IMR-90 (cell line): ENCODE results near the gene TMEM121B. TPM values are rescaled to one million over a fixed set of nuclear protein-coding genes. Genes with fewer than 3 reads are reported as not detected.

Experiments used
- ATAC-seq: fragments of 200-7000 bp; cut with Tn5 transposase; 2 replicates; pipeline ENCODE4 v1.9.1; 2020; ENCODE audit warnings: low read depth, mild to moderate bottlenecking, moderate library complexity
- BruUV-seq: library from RNA; stranded (reverse); fragments of 400-500 nt; replicated peaks from 2 replicates; lab custom pipeline; 2021; lab: Mats Ljungman, UMichigan
- CTCF ChIA-PET: fragments of 300-600 bp; formaldehyde crosslinking; extraction: SDS; loops from one replicate; lab custom pipeline; 2021; ENCODE audit warnings: antibody characterized with exemption; lab: Yijun Ruan, JAX
- POLR2A ChIA-PET: fragments of 300-600 bp; sonication (Branson Sonifier 250); formaldehyde crosslinking; loops from one replicate; lab custom pipeline; 2022; ENCODE audit warnings: antibody characterized with exemption; ENCODE audit not compliant: unreplicated experiment; lab: Charles Lee
- DNase-seq: peaks from one replicate; pipeline ENCODE4 v3.0.0; 2013
- H2AFZ ChIP-seq: replicated peaks from 2 replicates; pipeline ENCODE3; 2013; ENCODE audit warnings: low read length, mild to moderate bottlenecking; ENCODE audit not compliant: poor library complexity
- H2AK5ac ChIP-seq: 2 replicates; pipeline ENCODE4 v1.6.1; 2013; ENCODE audit warnings: low read depth, low read length, inconsistent platforms
- H2AK9ac ChIP-seq: replicated peaks from 2 replicates; pipeline ENCODE3; 2013; ENCODE audit warnings: mild to moderate bottlenecking, low read depth, low read length, moderate library complexity; ENCODE audit not compliant: poor library complexity
- H2BK120ac ChIP-seq: 2 replicates; pipeline ENCODE4 v1.6.1; 2013; ENCODE audit warnings: low read depth, low read length, inconsistent platforms
- H2BK15ac ChIP-seq: 3 replicates; pipeline ENCODE4 v1.6.1; 2013; ENCODE audit warnings: low read depth, low read length, inconsistent platforms
- H2BK20ac ChIP-seq: 2 replicates; pipeline ENCODE4 v1.6.1; 2013; ENCODE audit warnings: low read depth, mild to moderate bottlenecking, inconsistent platforms, low read length, moderate library complexity
- H2BK5ac ChIP-seq: 2 replicates; pipeline ENCODE4 v1.6.1; 2013; ENCODE audit warnings: mild to moderate bottlenecking, low read depth, low read length, inconsistent platforms; ENCODE audit not compliant: poor library complexity, severe bottlenecking
- H3K14ac ChIP-seq: replicated peaks from 2 replicates; pipeline ENCODE4 v1.6.1; 2013; ENCODE audit warnings: low read depth, low read length, inconsistent platforms
- H3K18ac ChIP-seq: 2 replicates; pipeline ENCODE4 v1.6.1; 2013; ENCODE audit warnings: low read depth, low read length, control low read depth
- H3K23ac ChIP-seq: 2 replicates; pipeline ENCODE4 v1.6.1; 2013; ENCODE audit warnings: low read depth, low read length, inconsistent platforms
- H3K27ac ChIP-seq: 2 replicates; pipeline ENCODE4 v1.5.1; 2013; ENCODE audit warnings: mild to moderate bottlenecking, control low read depth, low read length; ENCODE audit not compliant: insufficient read depth
- H3K27me3 ChIP-seq: 2 replicates; pipeline ENCODE4 v1.6.1; 2013; ENCODE audit warnings: low read length; ENCODE audit not compliant: control insufficient read depth, insufficient read depth
- H3K36me3 ChIP-seq: 2 replicates; pipeline ENCODE4 v1.6.1; 2013; ENCODE audit warnings: low read length, mixed read lengths; ENCODE audit not compliant: control insufficient read depth, insufficient read depth
- H3K4ac ChIP-seq: 2 replicates; pipeline ENCODE4 v1.6.1; 2013; ENCODE audit warnings: low read depth, low read length, inconsistent platforms
- H3K4me1 ChIP-seq: 2 replicates; pipeline ENCODE4 v1.6.1; 2013; ENCODE audit warnings: low read length, mixed read lengths; ENCODE audit not compliant: control insufficient read depth, insufficient read depth
- H3K4me2 ChIP-seq: 2 replicates; pipeline ENCODE4 v1.6.1; 2013; ENCODE audit warnings: low read depth, mild to moderate bottlenecking, control low read depth, low read length, moderate library complexity
- H3K4me3 ChIP-seq: 2 replicates; pipeline ENCODE4 v1.5.1; 2013; ENCODE audit warnings: low read depth, mild to moderate bottlenecking, control low read depth, low read length, moderate library complexity; ENCODE audit not compliant: insufficient read depth
- H3K56ac ChIP-seq: 2 replicates; pipeline ENCODE4 v1.6.1; 2013; ENCODE audit warnings: low read length, inconsistent platforms; ENCODE audit not compliant: insufficient read depth; ENCODE audit errors: extremely low read depth
- H3K79me1 ChIP-seq, 2 experiments: 2 replicates each; pipeline ENCODE4 v1.6.1; 2013; ENCODE audit warnings: low read length in 2 of 2, inconsistent platforms in 1 of 2, low read depth in 1 of 2
- H3K9ac ChIP-seq: 2 replicates; pipeline ENCODE4 v1.6.1; 2013; ENCODE audit warnings: low read depth, low read length, control low read depth
- H3K9me1 ChIP-seq: 2 replicates; pipeline ENCODE4 v1.6.1; 2013; ENCODE audit warnings: low read length, inconsistent platforms; ENCODE audit not compliant: insufficient read depth
- H3K9me3 ChIP-seq: 2 replicates; pipeline ENCODE4 v1.6.1; 2013; ENCODE audit warnings: low read length; ENCODE audit not compliant: control insufficient read depth, insufficient read depth
- H4K20me1 ChIP-seq: 2 replicates; pipeline ENCODE4 v1.6.1; 2013; ENCODE audit warnings: low read length, inconsistent platforms; ENCODE audit not compliant: insufficient read depth
- H4K5ac ChIP-seq: 2 replicates; pipeline ENCODE4 v1.6.1; 2013; ENCODE audit warnings: mild to moderate bottlenecking, low read depth, low read length, control low read depth
- H4K8ac ChIP-seq, 2 experiments: 2 replicates each; pipeline ENCODE4 v1.6.1; 2013; ENCODE audit warnings: low read depth in 2 of 2, low read length in 2 of 2, control low read depth in 1 of 2, inconsistent platforms in 1 of 2
- H4K91ac ChIP-seq: 2 replicates; pipeline ENCODE4 v1.6.1; 2013; ENCODE audit warnings: low read depth, low read length, inconsistent platforms; ENCODE audit not compliant: insufficient read depth
- BHLHE40 ChIP-seq: fragments of 150-350 bp; IDR thresholded peaks from 2 replicates; pipeline ENCODE4 v1.6.1; 2016; ENCODE audit warnings: mild to moderate bottlenecking, low read depth, low read length
- CHD1 ChIP-seq: IDR thresholded peaks from 2 replicates; pipeline ENCODE4 v1.6.1; 2012; ENCODE audit warnings: low read depth, low read length, improper control_type of control experiment
- MAZ ChIP-seq: IDR thresholded peaks from 2 replicates; pipeline ENCODE4 v1.6.1; 2012; ENCODE audit warnings: low read depth, mild to moderate bottlenecking, low read length, improper control_type of control experiment, moderate library complexity, borderline replicate concordance
- MXI1 ChIP-seq: IDR thresholded peaks from 2 replicates; pipeline ENCODE4 v1.6.1; 2012; ENCODE audit warnings: low read depth, mild to moderate bottlenecking, low read length, moderate library complexity, borderline replicate concordance
- POLR2A ChIP-seq: IDR thresholded peaks from 2 replicates; pipeline ENCODE4 v1.6.1; 2012; ENCODE audit warnings: mild to moderate bottlenecking, low read depth, low read length
- RCOR1 ChIP-seq: IDR thresholded peaks from 2 replicates; pipeline ENCODE4 v1.6.1; 2012; ENCODE audit warnings: mild to moderate bottlenecking, low read length, improper control_type of control experiment; ENCODE audit not compliant: insufficient replicate concordance
- RFX5 ChIP-seq: IDR thresholded peaks from 2 replicates; pipeline ENCODE4 v1.8.0; 2012; ENCODE audit warnings: low read depth, mild to moderate bottlenecking, low read length, moderate library complexity
- SMC3 ChIP-seq: fragments of 150-350 bp; IDR thresholded peaks from 2 replicates; pipeline ENCODE4 v1.6.1; 2016; ENCODE audit warnings: low read depth, mild to moderate bottlenecking, antibody characterized with exemption, low read length, moderate library complexity
- WGBS, 2 experiments: methylation state at CpG; one replicate each; pipeline versions ENCODE4 v1.1.5 to v1.1.7; 2013; ENCODE audit warnings: missing lambda C conversion rate in 2 of 2; ENCODE audit not compliant: insufficient read length in 1 of 2; ENCODE audit errors: extremely low coverage in 2 of 2; 5-methylcytosine and 5-hydroxymethylcytosine counted together
- dilution Hi-C: fragments of 300-500 bp; cut with HindIII; formaldehyde crosslinking; loops from one replicate; pipeline ENCODE4 v1.14.3; 2018; ENCODE audit warnings: low sequenced_read_pairs; ENCODE audit not compliant: unreplicated experiment
- in situ Hi-C: fragments of 300-500 bp; cut with MboI; formaldehyde crosslinking; loops from 3 replicates; pipeline ENCODE4 v1.14.3; 2019; ENCODE audit warnings: low sequenced_read_pairs, inconsistent platforms, mixed read lengths
- intact Hi-C: fragments of 100-400 bp; cut with micrococcal nuclease; formaldehyde crosslinking; loops from 2 replicates; pipeline ENCODE4 v1.10.0; 2022
- polyA plus RNA-seq, 3 experiments: library from polyadenylated mRNA; depleted of rRNA; stranded (reverse); fragments of >200 nt; gene quantifications; 2 replicates each; pipeline ENCODE4 v1.2.3, GENCODE V29; 2012; ENCODE audit warnings: low replicate concordance in 1 of 3
- total RNA-seq: library from RNA; depleted of rRNA; stranded (reverse); fragments of >200 nt; gene quantifications from 2 replicates; pipeline ENCODE4 v1.2.3, GENCODE V29; 2012
- TF ChIP-seq, protein P1 (sequence below): fragments of 150-350 bp; IDR thresholded peaks from 2 replicates; pipeline ENCODE4 v1.6.1; 2016; ENCODE audit warnings: low read depth, mild to moderate bottlenecking, low read length, moderate library complexity, borderline replicate concordance
- TF ChIP-seq, protein P2 (sequence below): fragments of 150-350 bp; IDR thresholded peaks from 2 replicates; pipeline ENCODE4 v1.6.1; 2017; ENCODE audit warnings: mild to moderate bottlenecking, antibody characterized with exemption, low read length, low read depth

The TMEM121B gene
- total and polyA plus RNA-seq, 2 of the 4 experiments (the other 2 are of a cell fraction), result under 0.01 to 0.29 TPM

DNA sequence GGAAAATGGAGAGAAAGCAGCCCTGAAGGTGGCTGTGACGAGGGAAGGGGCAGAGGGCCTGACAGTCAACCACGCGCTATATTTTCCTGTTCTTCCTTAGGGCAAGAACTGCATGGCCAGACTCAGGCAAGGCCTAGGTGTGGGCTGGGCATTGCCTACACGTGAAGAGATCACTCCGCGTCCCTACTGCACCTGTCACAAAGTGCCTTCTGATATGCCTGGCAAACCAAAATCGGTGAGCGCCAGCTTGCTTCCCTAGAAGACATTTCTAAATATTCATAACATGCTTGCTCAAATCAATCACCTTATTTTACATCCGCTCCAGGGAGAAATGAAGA is 6.3 kb downstream of the TMEM121B start:
- in situ Hi-C loops, result no loop called here
- POLR2A ChIA-PET, result no interaction called here
- no TSS peak for BruUV-seq

More for the DNA sequence above, 6.3 kb downstream of the TMEM121B start:
- TF ChIP-seq CHD1, result no peak
- TF ChIP-seq SMC3, result no peak
- no peak for TF ChIP-seq MAZ
- TF ChIP-seq RFX5, result no peak
- no peak for TF ChIP-seq BHLHE40
- no peak for TF ChIP-seq MXI1
- TF ChIP-seq, protein P1, sequence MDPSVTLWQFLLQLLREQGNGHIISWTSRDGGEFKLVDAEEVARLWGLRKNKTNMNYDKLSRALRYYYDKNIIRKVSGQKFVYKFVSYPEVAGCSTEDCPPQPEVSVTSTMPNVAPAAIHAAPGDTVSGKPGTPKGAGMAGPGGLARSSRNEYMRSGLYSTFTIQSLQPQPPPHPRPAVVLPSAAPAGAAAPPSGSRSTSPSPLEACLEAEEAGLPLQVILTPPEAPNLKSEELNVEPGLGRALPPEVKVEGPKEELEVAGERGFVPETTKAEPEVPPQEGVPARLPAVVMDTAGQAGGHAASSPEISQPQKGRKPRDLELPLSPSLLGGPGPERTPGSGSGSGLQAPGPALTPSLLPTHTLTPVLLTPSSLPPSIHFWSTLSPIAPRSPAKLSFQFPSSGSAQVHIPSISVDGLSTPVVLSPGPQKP, result no peak
- no peak for TF ChIP-seq POLR2A
- TF ChIP-seq, protein P2, sequence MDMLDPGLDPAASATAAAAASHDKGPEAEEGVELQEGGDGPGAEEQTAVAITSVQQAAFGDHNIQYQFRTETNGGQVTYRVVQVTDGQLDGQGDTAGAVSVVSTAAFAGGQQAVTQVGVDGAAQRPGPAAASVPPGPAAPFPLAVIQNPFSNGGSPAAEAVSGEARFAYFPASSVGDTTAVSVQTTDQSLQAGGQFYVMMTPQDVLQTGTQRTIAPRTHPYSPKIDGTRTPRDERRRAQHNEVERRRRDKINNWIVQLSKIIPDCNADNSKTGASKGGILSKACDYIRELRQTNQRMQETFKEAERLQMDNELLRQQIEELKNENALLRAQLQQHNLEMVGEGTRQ, result no peak
- TF ChIP-seq RCOR1, result no peak
- no peak overlapping the region for H2AFZ ChIP-seq
- DNase-seq, result no peak
- no peak overlapping the region for H4K8ac ChIP-seq
- no peaks in the 10 kb centered on the region for H4K20me1 ChIP-seq
- H2BK15ac ChIP-seq, result no peak overlapping the region
- no peak overlapping the region for H3K4ac ChIP-seq
- no peak overlapping the region for H4K5ac ChIP-seq
- H3K9me1 ChIP-seq, result no peaks in the 10 kb centered on the region
- no peak overlapping the region for H4K91ac ChIP-seq
- H3K18ac ChIP-seq, result no peak overlapping the region
- H3K23ac ChIP-seq, result no peak overlapping the region
- H2BK20ac ChIP-seq, result no peak overlapping the region
- H3K27me3 ChIP-seq, result peaks cover 17% of the 10 kb centered on the region; the same call in 1 of the 2 replicates
- WGBS, 2 experiments, result 80% methylated on average over 3 of the region's 9 CpGs; no CpG with 5 or more reads in 1 of the 2 experiments
- no peak overlapping the region for H2BK5ac ChIP-seq
- H3K4me2 ChIP-seq, result no peak overlapping the region
- no peaks in the 10 kb centered on the region for H3K9me3 ChIP-seq
- dilution Hi-C loops (no loop called here), intact Hi-C loops (no loop called here)
- no peak overlapping the region for H3K9ac ChIP-seq
- no peak overlapping the region for H2BK120ac ChIP-seq
- no peak overlapping the region for H2AK9ac ChIP-seq
- CTCF ChIA-PET, result no interaction called here
- no peak overlapping the region for H2AK5ac ChIP-seq
- H3K14ac ChIP-seq, result no peak overlapping the region
- no peak overlapping the region for H3K56ac ChIP-seq
- H3K4me3 ChIP-seq, result no peak overlapping the region
- no peak overlapping the region for H3K27ac ChIP-seq
- no peaks in the 10 kb centered on the region for H3K79me1 ChIP-seq
- H3K4me1 ChIP-seq, result no peaks in the 10 kb centered on the region
- peaks cover under 1% of the 10 kb centered on the region for H3K36me3 ChIP-seq
- no peak for ATAC-seq
